ENCODE measurements around the gene POLN.

- no peak for TF ChIP-seq POLR2AphosphoS5 (IDR thresholded peaks at IDR 0.05)
- no peak for TF ChIP-seq POLR2A (IDR thresholded peaks at IDR 0.05)
Measured at GRCh38 chr4:2284161-2284933, 42.4 kb upstream of the POLN start.

Data from stomach (tissue), 4 donors.